Common myeloid progenitor, CD34-positive (primary cell): ENCODE measurements around the gene ERBB4.
"Not testable (repeated sequence)": the region's sequence is repeated elsewhere in the genome, so short reads cannot be mapped to it uniquely, and the experiment has no call there.

Experiments
- CTCF ChIA-PET: fragments of 350-600 bp; sonication (Branson Sonifier 250); formaldehyde crosslinking; loops from one replicate; lab custom pipeline; 2021; ENCODE audit warnings: antibody characterized with exemption; lab: Charles Lee
- POLR2A ChIA-PET: fragments of 350-600 bp; sonication (Branson Sonifier 250); formaldehyde crosslinking; loops from one replicate; lab custom pipeline; 2021; ENCODE audit warnings: antibody characterized with exemption; lab: Charles Lee
- DNase-seq, 3 donors: peaks; one replicate each; pipeline versions ENCODE4 v3.0.0 to v3.0.0-alpha.2; 2013
- H3K27ac ChIP-seq, 2 experiments: 1 replicate in 1 of 2; 2 replicates in 1 of 2; pipeline ENCODE4 v1.7.0; 2013; ENCODE audit warnings: inconsistent platforms in 2 of 2, low read length in 2 of 2, mild to moderate bottlenecking in 2 of 2, low read depth in 1 of 2, moderate library complexity in 1 of 2; ENCODE audit not compliant: severe bottlenecking in 2 of 2, insufficient read depth in 1 of 2, poor library complexity in 1 of 2
- H3K27me3 ChIP-seq, 5 experiments: replicated peaks in 2 of 5; 1 replicate in 3 of 5; 2 replicates in 2 of 5; pipeline versions ENCODE4 v1.6.1 to v1.7.0; 2013; ENCODE audit warnings: low read length in 4 of 5, mild to moderate bottlenecking in 2 of 5, moderate library complexity in 2 of 5, inconsistent platforms in 1 of 5; ENCODE audit not compliant: insufficient read depth in 5 of 5, control insufficient read depth in 4 of 5
- H3K36me3 ChIP-seq, 4 experiments: 1 replicate in 2 of 4; 2 replicates in 2 of 4; pipeline versions ENCODE4 v1.6.1 to v1.7.0; 2013; ENCODE audit warnings: low read length in 3 of 4, control low read depth in 1 of 4, mild to moderate bottlenecking in 1 of 4; ENCODE audit not compliant: control insufficient read depth in 4 of 4, insufficient read depth in 4 of 4
- H3K4me1 ChIP-seq, 4 experiments: 1 replicate in 3 of 4; 2 replicates in 1 of 4; pipeline versions ENCODE4 v1.6.1 to v1.7.1; 2013; ENCODE audit warnings: low read length in 3 of 4, mild to moderate bottlenecking in 3 of 4, control low read depth in 1 of 4, inconsistent platforms in 1 of 4, moderate library complexity in 1 of 4; ENCODE audit not compliant: control insufficient read depth in 4 of 4, insufficient read depth in 4 of 4; ENCODE audit errors: control extremely low read depth in 1 of 4
- H3K4me3 ChIP-seq, 7 experiments: 1 replicate in 4 of 7; 2 replicates in 3 of 7; pipeline versions ENCODE4 v1.5.1 to v1.7.0; 2013; ENCODE audit warnings: mild to moderate bottlenecking in 7 of 7, low read length in 6 of 7, moderate library complexity in 6 of 7, inconsistent platforms in 2 of 7, low read depth in 2 of 7, control low read depth in 1 of 7; ENCODE audit not compliant: insufficient read depth in 4 of 7, control insufficient read depth in 1 of 7; ENCODE audit errors: extremely low read depth in 1 of 7
- H3K9me3 ChIP-seq, 5 experiments: 1 replicate in 4 of 5; 2 replicates in 1 of 5; pipeline versions ENCODE4 v1.6.1 to v1.7.1; 2013; ENCODE audit warnings: low read length in 4 of 5, mild to moderate bottlenecking in 2 of 5, inconsistent platforms in 1 of 5, low read depth in 1 of 5, moderate library complexity in 1 of 5; ENCODE audit not compliant: control insufficient read depth in 4 of 5, insufficient read depth in 2 of 5; ENCODE audit errors: control extremely low read depth in 1 of 5
- WGBS: methylation state at CpG from one replicate; pipeline ENCODE4 v1.1.5; 2013; ENCODE audit not compliant: insufficient coverage; 5-methylcytosine and 5-hydroxymethylcytosine counted together

Gene ERBB4

DNA sequence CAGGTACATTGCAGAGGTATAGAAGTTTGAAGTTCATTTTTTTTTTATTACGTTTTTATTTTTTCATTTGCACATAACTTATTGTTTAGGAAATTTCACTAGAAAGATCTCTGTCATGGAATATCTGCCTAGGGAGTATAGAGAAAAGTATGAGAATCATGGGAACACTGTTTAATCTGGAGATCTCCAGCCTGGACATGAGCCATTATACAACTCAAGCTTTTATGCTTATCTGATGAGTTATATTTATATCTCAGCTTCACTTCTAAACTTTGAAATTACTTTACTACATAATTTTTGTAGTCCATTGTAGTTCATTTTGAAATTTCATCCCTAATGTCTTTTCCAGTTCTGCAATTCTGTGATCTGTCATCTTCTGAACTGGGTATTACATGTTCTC lies 515.6 kb downstream of the ERBB4 start:
- Histone ChIP-seq H3K27ac (no peak overlapping the region), H3K36me3 (no peaks in the 10 kb centered on the region), H3K27me3 (peaks cover 0 to 2% (median 0%) of the 10 kb centered on the region in 5 experiments), H3K4me1 (no peaks in the 10 kb centered on the region), H3K4me3 (no peak overlapping the region), H3K9me3 (no peaks in the 10 kb centered on the region)
- POLR2A ChIA-PET, result no interaction called here
- DNase-seq, result no peak
- no CpG with 5 or more reads among the region's 1 CpG for WGBS
- CTCF ChIA-PET, result no interaction called here

- POLR2A ChIA-PET, result no interaction called here
- no peak for DNase-seq
- CTCF ChIA-PET, result no interaction called here
- Histone ChIP-seq H3K27ac (no peak overlapping the region), H3K27me3 (peaks cover 0 to 2% (median 0%) of the 10 kb centered on the region in 5 experiments), H3K4me1 (no peaks in the 10 kb centered on the region), H3K4me3 (no peak overlapping the region), H3K36me3 (no peaks in the 10 kb centered on the region), H3K9me3 (no peaks in the 10 kb centered on the region)
- WGBS, result 100% methylated on average over 1 of the region's 2 CpGs
These were observed 516.7 kb downstream of the ERBB4 start for GRCh38 chr2:212021947-212022346.

DNA sequence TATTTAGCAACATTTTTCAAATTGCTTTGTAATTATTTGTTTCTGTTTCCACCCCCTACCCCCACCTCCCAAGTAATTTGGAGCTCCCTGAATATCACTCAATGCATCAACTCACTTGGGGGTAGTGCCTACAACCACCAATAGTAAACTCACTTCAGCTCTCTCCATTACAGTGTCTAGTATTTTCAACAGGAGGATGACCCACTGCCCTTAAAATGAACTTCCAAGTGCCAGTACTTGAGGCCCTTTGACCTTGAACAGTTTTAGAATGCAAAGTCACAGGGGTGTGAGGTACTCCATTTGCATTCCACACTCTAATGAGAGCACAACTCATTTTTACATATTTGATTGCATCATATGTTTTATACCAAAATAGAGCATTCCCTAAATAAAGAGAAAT lies 523.0 kb downstream of the ERBB4 start:
- no peaks in the 10 kb centered on the region for H3K4me1 ChIP-seq
- ChIA-PET POLR2A (no interaction called here), CTCF (no interaction called here)

GRCh38 chr2:212013626-212014025 lies 525.0 kb downstream of the ERBB4 start:
- DNase-seq, result no peak
- no peaks in the 10 kb centered on the region for H3K36me3 ChIP-seq
- no peak overlapping the region for H3K27ac ChIP-seq
- no CpG with 5 or more reads among the region's 2 CpGs for WGBS
- H3K27me3 ChIP-seq, result no peaks in the 10 kb centered on the region
- no peak overlapping the region for H3K4me3 ChIP-seq
- H3K9me3 ChIP-seq, result no peaks in the 10 kb centered on the region
- ChIA-PET CTCF (no interaction called here), POLR2A (no interaction called here)
- H3K4me1 ChIP-seq, result peaks cover 0 to 3% (median 0%) of the 10 kb centered on the region in 4 experiments

More for the DNA sequence above, 523.0 kb downstream of the ERBB4 start:
- H3K36me3 ChIP-seq, result no peaks in the 10 kb centered on the region
- no peaks in the 10 kb centered on the region for H3K9me3 ChIP-seq
- no peaks in the 10 kb centered on the region for H3K27me3 ChIP-seq
- H3K4me3 ChIP-seq, result no peak overlapping the region
- DNase-seq, result no peak
- H3K27ac ChIP-seq, result no peak overlapping the region

DNA sequence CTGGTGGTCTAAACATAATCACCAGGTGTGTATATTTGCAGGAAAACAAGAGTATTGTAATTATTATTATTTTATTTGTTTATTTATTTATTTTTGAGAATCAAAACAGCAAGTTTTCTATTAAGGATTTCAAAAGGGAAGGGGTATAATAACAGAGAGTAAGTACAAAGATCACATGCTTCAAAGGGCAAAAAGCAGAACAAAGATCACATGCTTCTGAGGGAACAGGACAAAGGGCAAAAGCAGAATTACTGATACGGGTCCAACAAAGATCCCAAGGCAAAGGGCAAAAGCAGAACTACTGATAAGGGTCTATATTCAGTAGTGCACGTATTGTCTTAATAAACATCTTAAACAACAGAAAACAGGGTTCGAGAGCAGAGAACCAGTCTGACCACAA lies 528.3 kb downstream of the ERBB4 start:
- H3K27ac ChIP-seq, H3K4me3 ChIP-seq, H3K9me3 ChIP-seq, DNase-seq, CTCF ChIA-PET, POLR2A ChIA-PET, H3K27me3 ChIP-seq, H3K36me3 ChIP-seq, H3K4me1 ChIP-seq: not testable (repeated sequence)
- WGBS, result no CpG with 5 or more reads among the region's 3 CpGs

DNA sequence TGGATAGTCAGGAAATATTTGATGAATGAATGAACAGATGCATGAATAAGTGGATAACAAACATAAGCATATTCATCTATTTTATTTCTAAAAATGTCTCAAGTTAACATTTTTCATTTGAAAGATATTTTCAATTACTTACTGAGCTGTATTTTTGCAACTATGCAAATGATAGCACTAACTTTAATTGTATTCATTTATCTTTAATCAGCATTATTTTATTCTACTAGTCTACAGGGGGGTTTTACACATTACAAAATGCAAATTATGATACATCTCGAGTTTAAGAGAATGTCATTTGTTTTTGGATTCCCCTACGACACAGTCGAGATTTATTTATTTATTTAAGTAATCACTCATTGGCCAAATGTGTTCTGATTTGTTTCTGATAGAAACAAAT lies 530.6 kb downstream of the ERBB4 start:
- no peak for DNase-seq
- Histone ChIP-seq H3K36me3 (no peaks in the 10 kb centered on the region), H3K27me3 (no peaks in the 10 kb centered on the region), H3K27ac (no peak overlapping the region), H3K9me3 (no peaks in the 10 kb centered on the region), H3K4me1 (peaks cover 0 to 3% (median 0%) of the 10 kb centered on the region in 4 experiments), H3K4me3 (no peak overlapping the region)
- WGBS, result 87% methylated on average over 3 of the region's 3 CpGs
- ChIA-PET POLR2A (no interaction called here), CTCF (no interaction called here)

DNA sequence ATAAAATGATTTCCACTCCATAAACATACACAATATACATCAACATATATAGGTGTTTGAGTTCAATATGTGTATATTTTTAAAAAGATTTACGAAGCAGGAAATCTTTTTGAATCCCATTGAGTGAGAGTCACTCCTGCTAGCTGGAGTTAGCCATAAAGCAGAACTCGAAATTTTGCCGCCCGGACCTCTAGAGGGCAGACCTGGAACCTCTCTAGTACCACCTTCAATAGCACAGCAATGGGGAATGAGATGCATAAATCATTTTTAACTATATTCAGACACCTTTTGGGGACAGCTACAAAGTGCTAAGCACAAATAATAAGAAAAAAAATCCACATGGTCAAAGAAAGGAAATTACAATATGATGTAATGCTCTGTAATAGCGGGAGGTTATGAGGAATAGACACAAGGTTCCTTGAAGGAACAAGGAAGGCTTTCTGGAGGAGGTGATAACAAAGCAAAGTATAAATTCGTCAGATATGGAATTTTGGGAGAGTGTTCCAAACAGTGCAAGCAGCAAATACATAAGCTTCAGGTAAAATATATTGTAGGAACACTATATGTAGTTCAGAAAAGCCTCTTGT lies 533.4 kb downstream of the ERBB4 start:
- Histone ChIP-seq H3K9me3 (no peaks in the 10 kb centered on the region), H3K36me3 (no peaks in the 10 kb centered on the region), H3K4me1 (peaks cover 0 to 3% (median 0%) of the 10 kb centered on the region in 4 experiments), H3K4me3 (no peak overlapping the region), H3K27me3 (no peaks in the 10 kb centered on the region), H3K27ac (no peak overlapping the region)
- CTCF ChIA-PET, result no interaction called here
- DNase-seq, result peak in 2 of 3 donors; percentile 0 to 7
- 28% methylated on average over 5 of the region's 6 CpGs for WGBS
- POLR2A ChIA-PET, result no interaction called here
